ENCODE results near the gene FARS2. TPM values are rescaled to one million over a fixed set of nuclear protein-coding genes. Genes with fewer than 3 reads are reported as not detected.

FARS2 gene
- total RNA-seq, 1 experiment from 2014 or later = 13.8 TPM

GRCh38 chr6:5475779-5476178 is 214.5 kb downstream of the FARS2 start (continued):
- TF ChIP-seq YY1 (IDR thresholded peaks at IDR 0.05; ENCODE audit: extremely low read depth, insufficient replicate concordance, low read depth, low read length) = no peak

- H3K9ac ChIP-seq (ENCODE audit: low read length) = no peak overlapping the region
- TF ChIP-seq ZFX (IDR thresholded peaks at IDR 0.05) (no peak), RAD21 (IDR thresholded peaks at IDR 0.05; ENCODE audit: low read depth) (no peak), ZBTB33 (IDR thresholded peaks at IDR 0.05; ENCODE audit: extremely low read depth, insufficient replicate concordance, low read length) (no peak), SIN3A (IDR thresholded peaks at IDR 0.05; ENCODE audit: low read depth) (no peak), POLR2AphosphoS5 (IDR thresholded peaks at IDR 0.05; ENCODE audit: low read depth, low read length) (no peak), REST (IDR thresholded peaks at IDR 0.05; ENCODE audit: low read depth) (no peak)
- no peaks in the 10 kb centered on the region for H3K9me2 ChIP-seq (ENCODE audit: insufficient read depth)
- POLR2A ChIA-PET = no interaction called here
- H4K20me1 ChIP-seq (ENCODE audit: insufficient read depth) = no peaks in the 10 kb centered on the region
- no peaks in the 10 kb centered on the region for H3K79me2 ChIP-seq (ENCODE audit: insufficient read depth, low read length)
- no peak overlapping the region for H3K27ac ChIP-seq (ENCODE audit: low read depth, low read length)
- RAD21 ChIA-PET (ENCODE audit: low non-redundant PET in 1 of 2, low total read pairs in 2 of 2, uncharacterized antibody in 2 of 2, unreplicated experiment in 2 of 2) = no interaction called here
- no peaks in the 10 kb centered on the region for H3K9me3 ChIP-seq (ENCODE audit: control insufficient read depth in 1 of 2, insufficient read depth in 1 of 2, low read depth in 1 of 2, low read length in 2 of 2)
- BruUV-seq (replicated peaks) = no TSS peak
- H3K4me2 ChIP-seq (ENCODE audit: low read length) = no peak overlapping the region
- intact Hi-C loops (cut with micrococcal nuclease) = no loop called here
- CTCF ChIA-PET = no interaction called here
- H3K4me1 ChIP-seq (ENCODE audit: control insufficient read depth in 1 of 2, insufficient read depth in 2 of 2, low read length in 2 of 2) = no peaks in the 10 kb centered on the region
- no peaks in the 10 kb centered on the region for H3K27me3 ChIP-seq (ENCODE audit: insufficient read depth, low read length)
- H3K36me3 ChIP-seq (ENCODE audit: control insufficient read depth in 1 of 2, insufficient read depth in 2 of 2, low read length in 2 of 2) = no peaks in the 10 kb centered on the region
- no peak overlapping the region for H2AFZ ChIP-seq (ENCODE audit: low read depth, low read length, poor library complexity, severe bottlenecking)
- no peak for ATAC-seq
- no peak for DNase-seq (ENCODE audit: low read depth, low spot score)
- H3K4me3 ChIP-seq (replicated peaks in 1 of 2; ENCODE audit: low read depth in 1 of 2, low read length in 2 of 2) = no peak overlapping the region
These were observed 217.1 kb downstream of the FARS2 start for GRCh38 chr6:5478380-5478779.

Measured in HCT116 (cell line).